ENCODE data around the gene ARL2BP.

DNA sequence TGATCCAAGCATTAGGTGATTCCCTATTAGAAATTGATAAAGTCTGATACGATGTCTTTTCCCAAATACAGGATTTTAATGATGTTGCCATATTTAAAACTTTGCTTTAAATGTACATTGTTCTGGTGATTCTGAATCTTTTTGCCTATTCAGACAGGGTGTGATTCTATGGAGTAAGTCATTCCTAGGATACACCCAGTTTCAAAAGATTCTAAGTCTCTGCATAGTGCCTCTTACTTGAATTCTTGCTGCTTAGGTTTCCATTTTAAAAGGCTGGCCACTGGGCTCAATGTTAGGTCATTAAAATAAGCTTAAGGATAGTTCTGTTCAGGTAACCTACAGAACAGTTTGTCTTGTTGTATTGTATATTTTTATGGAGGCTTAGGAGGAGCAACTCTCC is 22.0 kb upstream of the ARL2BP start:
- TF ChIP-seq, protein P1, sequence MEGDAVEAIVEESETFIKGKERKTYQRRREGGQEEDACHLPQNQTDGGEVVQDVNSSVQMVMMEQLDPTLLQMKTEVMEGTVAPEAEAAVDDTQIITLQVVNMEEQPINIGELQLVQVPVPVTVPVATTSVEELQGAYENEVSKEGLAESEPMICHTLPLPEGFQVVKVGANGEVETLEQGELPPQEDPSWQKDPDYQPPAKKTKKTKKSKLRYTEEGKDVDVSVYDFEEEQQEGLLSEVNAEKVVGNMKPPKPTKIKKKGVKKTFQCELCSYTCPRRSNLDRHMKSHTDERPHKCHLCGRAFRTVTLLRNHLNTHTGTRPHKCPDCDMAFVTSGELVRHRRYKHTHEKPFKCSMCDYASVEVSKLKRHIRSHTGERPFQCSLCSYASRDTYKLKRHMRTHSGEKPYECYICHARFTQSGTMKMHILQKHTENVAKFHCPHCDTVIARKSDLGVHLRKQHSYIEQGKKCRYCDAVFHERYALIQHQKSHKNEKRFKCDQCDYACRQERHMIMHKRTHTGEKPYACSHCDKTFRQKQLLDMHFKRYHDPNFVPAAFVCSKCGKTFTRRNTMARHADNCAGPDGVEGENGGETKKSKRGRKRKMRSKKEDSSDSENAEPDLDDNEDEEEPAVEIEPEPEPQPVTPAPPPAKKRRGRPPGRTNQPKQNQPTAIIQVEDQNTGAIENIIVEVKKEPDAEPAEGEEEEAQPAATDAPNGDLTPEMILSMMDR (IDR thresholded peaks at IDR 0.05), result no peak
- TF ChIP-seq POLR2A (IDR thresholded peaks at IDR 0.05), result no peak
